ENCODE data around the gene SAMD4A.

DNA sequence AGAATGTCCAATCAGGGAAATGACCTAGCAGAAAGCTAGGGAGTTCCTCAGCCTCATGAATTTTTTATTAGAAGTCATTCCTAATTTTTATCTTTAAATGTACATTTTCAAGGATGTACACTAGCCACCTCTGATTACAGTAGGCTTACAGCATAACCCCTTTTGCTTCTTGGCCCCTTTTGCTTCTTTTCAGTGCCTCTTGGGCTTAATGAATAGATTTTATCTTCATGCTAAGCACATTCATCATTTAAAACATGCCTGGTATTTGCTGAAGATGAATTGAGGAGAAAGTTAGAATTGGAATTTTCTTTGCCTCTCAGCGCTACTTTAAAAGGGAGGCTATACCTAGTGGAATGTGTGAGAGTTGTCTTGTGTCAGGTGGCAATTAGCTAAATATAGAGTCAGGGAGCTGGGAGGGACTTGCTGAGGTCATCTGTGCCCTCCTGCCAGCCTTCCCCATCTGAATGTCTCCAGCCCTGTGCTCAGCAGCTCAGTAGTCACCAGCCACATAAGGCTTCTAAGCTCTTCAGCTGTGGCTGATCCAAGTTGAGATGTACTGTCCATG, 132.1 kb downstream of the SAMD4A start:
- TF ChIP-seq EZH2phosphoT487 (IDR thresholded peaks at IDR 0.05; ENCODE audit: insufficient read depth, low read depth) (no peak), EZH2 (IDR thresholded peaks at IDR 0.05; ENCODE audit: insufficient read depth, poor library complexity, severe bottlenecking) (no peak)
